Activated CD4-positive, alpha-beta T cell treated with anti-CD3 and anti-CD28 coated beads for 1 hour (primary cell): Measurements from ENCODE around the gene TRDN.

Experiments used
- DNase-seq: peaks from one replicate; pipeline ENCODE4 v3.0.0-alpha.2; 2020

Gene TRDN, protein sequence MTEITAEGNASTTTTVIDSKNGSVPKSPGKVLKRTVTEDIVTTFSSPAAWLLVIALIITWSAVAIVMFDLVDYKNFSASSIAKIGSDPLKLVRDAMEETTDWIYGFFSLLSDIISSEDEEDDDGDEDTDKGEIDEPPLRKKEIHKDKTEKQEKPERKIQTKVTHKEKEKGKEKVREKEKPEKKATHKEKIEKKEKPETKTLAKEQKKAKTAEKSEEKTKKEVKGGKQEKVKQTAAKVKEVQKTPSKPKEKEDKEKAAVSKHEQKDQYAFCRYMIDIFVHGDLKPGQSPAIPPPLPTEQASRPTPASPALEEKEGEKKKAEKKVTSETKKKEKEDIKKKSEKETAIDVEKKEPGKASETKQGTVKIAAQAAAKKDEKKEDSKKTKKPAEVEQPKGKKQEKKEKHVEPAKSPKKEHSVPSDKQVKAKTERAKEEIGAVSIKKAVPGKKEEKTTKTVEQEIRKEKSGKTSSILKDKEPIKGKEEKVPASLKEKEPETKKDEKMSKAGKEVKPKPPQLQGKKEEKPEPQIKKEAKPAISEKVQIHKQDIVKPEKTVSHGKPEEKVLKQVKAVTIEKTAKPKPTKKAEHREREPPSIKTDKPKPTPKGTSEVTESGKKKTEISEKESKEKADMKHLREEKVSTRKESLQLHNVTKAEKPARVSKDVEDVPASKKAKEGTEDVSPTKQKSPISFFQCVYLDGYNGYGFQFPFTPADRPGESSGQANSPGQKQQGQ

DNA sequence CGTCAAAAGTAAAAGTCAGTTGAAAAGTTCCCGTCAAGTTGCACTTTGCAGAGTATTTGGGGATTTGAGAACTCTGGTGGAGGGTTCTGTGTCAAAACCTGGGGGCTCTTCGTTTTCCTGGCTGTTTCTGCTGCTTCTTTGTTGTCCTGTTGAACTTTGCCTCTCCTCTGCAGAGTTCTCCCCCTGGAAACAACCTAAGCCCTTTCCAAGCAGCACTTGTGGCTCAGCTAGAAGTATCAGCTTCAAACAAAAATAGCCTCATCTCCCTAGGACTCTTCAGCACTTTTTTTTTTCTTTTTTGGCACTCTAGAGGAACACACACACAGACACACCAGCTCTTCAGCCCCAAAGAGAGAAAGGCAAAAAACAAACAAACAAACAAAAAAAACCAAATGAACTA, at the start of gene TRDN:
Gene TRDN, minus strand, starts transcription at position 169 of the 400 bp plus-strand sequence. CDS start 175 bp downstream, outside the sequence.
- DNase-seq: no peak

DNA sequence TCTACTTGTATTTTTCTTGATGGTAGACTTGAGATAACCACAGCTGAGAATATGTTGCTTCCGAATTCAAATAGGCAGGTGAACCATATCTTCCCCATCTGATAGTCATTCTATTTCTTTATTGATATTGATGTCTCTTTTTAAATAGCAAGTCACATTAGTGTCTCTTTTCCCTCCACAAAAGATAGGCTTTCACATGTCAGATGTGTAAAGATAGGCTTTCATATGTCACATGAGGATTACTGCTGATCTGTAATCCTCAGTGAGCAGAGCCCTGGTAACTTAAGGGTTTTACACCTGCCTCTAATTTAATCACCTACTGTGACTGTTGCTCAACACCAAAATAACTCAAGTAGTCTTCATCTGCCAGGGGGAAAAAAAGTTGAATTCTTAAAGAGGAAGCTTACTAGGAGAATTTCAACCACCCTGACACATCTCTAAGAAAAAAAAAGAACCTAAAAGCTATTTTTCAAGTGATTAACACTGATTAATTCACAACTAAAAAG, 45.3 kb upstream of the TRDN start:
- DNase-seq: no peak

DNA sequence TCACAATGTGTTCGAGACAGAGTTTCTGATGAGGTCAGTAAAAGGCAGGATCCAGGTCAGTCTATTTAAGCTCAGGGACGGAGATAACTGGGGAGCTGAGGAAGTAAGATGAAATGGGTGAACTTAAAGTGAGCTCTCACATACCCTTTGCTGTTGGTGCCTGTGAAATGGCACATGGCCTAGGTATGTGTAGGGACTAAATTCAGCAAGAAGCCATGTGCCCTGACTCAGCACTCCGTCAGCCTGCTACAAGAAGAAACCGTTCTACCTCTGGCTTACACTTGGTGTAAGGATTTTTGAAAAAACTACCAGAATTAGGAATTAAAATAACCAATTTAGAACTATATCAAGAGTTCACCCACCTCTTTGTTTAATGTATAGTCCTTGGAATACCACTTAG, 41.1 kb upstream of the TRDN start:
- DNase-seq: no peak

DNA sequence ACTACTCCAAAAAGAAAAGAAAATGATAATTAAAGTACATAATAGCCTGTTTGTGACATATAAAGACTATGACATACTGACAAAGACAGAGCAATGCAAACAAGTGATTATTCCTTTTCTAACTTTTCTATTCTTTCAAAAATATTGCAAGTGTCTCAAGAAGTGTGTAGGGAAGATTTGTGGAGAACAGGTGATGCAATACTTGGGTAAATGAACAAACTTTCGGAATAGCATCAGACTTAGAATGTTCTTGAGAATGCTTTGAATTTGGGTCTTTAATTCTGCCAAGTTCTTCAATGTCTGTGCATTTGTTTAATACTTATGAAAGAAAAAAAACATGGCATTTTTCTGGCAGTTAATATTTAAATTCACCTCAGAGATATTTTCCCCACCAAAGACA, 40.0 kb upstream of the TRDN start:
- no peak for DNase-seq

DNA sequence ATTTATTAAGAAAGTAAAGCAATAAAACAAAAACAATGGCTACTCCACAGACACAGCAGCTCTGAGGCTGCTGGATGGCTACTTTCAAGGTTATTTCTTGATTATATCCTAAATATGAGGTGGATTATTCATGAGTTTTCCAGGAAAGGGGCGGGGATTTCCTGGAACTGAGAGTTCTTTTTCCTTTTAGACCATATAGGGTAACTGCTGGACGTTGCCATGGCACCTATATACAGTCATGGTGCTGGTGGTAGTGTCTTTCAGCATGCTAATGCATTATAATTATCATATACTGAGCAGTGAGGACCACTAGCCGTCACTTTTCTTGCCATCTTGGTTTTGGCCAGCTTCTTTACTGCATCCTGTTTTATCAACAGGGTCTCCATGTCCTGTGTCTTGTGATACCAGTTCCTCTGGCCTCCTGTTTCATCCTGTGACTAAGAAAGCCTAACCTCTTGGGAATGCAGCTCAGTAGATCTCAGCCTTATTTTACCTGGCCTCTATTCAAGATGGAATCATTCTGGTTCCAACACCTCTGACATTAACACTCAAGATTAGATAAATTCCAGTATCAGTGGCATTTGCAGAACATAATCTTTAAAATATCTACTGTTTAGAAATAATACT, 32.3 kb upstream of the TRDN start:
- DNase-seq: no peak

DNA sequence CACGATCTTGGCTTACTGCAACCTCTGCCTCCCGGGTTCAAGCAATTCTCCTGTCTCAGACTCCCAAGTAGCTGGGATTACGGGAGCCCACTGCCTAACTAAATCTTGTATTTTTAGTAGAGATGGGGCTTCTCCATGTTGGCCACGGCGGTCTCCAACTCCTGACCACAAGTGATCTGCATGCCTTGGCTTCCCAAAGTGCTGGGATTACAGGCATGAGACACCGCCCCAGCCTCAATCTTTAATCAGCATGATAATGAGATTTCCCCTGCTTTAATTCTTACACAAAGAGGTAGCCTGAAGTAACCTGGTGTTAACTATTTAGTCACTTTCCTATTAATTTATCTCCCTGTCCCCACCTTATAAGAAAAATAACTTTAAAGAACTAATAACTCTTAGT, 31.3 kb upstream of the TRDN start:
- DNase-seq: no peak

DNA sequence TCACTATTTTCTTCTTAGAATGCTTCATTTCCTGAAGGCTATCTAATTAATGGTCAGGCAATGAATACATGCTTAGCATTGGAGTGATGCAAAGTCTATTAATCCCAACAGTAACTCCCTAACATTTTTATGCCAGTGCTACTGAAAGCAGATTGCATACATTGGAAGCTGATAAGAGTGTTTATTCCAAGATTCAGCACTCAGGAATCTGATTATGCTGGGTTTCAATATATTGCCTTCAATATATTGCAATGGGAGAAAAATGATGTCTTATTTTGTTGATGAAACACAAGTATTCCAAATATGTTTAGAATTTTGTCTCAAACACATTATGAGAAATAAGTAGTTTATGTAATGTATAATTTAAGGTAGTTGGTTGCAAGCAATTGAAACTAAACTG, 26.7 kb upstream of the TRDN start:
- DNase-seq: no peak

DNA sequence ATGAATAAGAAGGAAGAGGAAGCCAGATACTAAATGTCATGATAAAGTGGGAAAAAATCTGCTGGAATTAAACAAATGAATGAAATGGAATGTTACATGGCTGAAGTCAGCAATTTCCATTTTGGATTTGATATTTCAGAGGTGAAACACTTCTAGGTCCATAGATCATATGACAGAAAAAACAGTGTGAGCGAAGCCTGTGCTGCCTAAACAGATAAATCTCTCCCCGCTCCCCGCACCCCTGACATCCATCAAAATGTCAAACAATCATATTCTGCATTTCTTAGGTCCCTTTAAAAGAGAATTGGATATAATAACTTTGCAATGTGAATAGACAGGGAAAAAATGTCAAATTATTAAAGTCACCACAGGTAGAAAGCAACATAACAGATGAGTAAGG, 26.0 kb upstream of the TRDN start:
- no peak for DNase-seq

DNA sequence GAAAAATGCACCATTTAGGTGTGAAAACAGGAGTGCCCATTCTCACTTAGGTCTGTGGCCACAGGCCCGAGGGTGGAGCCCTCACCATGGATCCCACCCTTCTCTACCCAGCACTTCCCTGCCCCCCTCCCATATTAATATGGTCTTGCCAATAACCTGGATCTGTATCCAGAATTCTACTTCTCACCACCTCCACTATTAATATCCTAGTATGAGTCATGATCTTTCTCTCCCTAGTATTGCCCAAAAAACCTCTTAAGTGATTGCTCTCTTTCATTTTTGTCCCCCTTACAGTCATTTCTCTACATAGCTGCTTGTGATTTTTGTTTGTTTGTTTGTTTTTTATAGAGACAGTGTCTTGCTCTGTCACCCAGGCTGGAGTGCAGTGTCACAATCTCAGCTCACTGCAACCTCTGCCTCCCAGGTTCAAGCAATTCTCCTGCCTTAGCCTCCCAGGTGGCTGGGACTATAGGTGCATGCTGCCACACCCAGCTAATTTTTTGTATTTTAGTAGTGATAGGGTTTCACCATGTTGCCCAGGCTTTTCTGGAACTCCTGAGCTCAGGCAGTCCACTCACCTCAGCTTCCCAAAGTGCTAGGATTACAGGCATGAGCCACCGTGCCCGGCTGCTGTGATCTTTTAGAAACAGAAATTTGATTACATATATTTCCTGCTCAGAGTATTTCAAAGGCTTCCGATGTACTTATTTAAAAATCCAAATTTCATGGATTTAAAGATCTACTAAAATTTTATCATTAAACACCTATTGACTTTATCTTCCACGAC, 24.5 kb upstream of the TRDN start:
- DNase-seq: no peak

DNA sequence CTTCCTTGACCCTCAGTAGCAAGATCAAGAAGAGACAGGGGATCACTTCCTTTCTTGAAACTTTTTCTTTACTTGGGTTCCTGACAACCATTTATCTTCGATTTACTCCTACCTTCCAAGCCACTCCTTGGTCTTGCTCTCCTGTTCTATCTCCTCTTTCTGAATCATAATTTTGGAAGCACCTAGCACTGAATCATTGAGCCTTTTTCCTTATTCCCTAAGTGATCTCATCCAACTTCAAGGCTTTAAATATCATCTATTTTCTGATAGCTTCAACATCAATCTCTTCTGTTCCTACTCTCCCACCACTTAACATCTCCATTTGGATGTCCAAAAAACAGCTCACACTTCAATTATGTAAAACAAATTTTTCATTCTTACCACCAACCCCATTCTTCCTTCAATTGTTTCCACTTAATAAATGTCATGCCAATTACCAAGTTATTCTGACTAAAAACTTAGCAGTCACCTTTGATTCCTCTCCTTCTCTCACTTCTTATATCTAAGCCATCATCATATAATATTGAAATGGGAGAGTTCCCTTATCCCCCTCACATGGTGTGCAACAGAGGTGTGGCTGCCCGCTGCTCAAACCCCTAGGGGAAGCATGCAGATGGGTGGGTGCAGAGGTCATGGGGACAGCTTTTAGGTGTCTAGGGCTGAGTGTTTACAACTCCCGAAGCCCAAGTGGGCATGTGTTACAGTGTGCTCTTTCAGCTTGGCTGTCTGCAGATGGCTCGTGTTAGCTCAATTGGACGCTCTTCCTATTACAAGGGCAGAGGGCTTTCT, 23.4 kb upstream of the TRDN start:
- DNase-seq: no peak

DNA sequence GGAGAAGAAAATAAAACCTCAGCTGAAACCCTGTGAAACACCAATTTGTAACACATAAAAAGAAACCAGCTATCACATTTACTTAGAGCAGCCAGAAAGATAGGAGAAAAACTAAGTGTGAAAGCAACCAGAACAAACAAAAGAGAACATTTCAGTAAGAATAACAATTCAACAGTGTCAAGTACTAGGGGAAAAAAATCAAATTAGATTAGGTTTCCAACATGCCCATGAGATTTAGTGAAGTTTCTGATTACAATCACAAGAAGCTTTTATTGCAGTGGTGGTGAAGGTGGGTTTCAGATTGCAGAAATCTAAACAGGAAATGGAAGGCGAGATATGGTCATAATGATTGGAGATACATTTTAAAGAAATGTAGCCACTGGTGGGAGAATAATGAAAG, 22.1 kb upstream of the TRDN start:
- no peak for DNase-seq

DNA sequence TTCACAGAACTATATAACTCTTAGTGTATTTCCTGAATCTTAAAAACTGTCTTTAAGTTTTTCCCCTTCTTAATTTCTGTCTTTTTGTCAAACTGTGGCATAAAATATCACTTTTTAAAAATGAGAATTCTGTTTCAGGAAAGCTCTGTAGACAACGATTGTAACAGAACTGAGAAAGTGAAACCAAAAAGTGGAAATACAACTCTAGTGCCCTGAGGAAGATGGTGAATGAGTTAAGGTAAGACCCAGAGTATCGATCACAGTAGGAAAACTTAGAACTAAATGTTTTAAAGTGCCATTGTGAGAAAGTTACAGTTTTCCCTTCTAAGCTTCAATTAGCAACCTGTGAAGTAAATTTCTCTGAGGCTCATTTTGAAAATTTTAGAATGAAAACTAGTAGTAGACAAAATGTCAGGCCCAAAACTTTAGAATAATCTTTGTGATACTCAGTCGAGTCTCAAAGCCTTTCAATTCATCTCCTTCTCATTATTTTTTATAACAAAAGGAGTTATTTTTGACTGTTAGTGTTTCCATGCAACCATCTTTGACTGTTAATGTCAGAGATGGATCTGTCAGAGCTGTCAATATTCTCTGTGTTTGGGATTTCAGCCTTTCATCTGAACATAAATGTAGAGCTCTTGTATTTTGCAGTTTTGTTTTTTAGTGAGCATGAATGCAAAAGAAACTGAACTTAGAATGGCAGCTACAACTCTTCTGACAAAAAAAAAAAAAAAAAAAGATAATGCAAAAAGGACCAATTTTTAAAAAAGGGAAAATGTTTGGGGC, 19.0 kb upstream of the TRDN start:
- DNase-seq: no peak

DNA sequence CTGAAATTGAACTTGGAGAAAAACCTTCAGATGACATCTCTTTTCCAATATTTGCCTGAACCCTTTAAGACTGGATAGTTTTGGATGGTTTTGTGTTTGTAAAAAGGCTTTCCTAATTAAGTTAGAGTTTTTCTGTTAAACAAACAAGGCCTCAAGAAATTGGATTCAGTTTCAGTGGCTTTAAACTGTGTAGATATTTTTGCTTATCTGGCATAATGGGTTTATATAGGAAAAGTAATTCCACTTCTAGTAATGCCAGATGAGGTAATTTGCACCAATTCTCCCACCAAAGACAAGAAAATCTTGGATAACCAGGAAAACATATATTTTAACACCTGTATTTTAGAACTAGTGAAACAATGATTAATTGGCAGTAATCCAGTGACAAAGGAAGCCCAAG, 12.0 kb upstream of the TRDN start:
- no peak for DNase-seq

DNA sequence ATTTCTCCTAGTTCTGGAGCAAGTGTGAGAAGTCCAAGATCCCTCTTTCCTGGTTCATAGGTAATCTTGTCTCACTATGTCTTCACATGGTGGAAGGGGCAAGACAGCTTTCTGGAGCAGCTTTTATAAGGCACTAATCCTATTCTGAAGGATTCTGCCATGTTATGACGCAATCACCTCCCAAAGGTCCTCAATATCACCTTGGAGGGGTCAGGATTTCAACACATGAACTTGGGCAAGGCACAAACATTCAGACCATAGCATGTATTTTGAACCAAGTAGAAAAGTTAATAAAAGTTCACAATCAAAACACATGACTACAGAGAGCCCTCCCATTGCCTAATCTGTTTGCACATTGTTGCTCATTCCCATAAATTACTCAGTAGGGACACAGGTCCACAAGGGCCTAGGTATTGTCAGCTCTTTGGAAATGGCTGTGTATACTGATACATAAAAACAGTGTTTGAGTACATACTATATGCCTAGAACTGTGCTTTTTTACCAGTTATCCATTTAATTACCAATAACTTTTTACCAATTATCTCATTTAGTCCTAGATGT, 11.3 kb upstream of the TRDN start:
- no peak for DNase-seq

DNA sequence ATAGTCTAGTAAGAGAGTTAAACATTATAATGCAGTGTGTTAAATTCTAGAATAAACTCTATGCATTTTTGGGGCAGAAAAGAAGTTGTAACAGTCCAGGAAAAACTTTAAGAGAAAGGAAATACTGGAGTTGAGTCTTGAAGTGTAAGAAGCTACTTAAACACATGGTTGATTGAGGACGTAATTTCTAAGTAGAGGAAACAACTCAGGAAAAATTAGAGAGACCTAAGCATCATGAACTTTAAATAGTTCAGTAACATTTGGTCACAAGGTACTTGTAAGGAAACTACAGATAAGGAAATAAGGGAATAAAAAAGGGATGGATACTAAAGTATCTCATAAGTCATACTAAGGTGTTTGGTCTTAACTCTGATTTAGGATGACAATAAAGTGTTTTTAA, 4.7 kb upstream of the TRDN start:
- no peak for DNase-seq

DNA sequence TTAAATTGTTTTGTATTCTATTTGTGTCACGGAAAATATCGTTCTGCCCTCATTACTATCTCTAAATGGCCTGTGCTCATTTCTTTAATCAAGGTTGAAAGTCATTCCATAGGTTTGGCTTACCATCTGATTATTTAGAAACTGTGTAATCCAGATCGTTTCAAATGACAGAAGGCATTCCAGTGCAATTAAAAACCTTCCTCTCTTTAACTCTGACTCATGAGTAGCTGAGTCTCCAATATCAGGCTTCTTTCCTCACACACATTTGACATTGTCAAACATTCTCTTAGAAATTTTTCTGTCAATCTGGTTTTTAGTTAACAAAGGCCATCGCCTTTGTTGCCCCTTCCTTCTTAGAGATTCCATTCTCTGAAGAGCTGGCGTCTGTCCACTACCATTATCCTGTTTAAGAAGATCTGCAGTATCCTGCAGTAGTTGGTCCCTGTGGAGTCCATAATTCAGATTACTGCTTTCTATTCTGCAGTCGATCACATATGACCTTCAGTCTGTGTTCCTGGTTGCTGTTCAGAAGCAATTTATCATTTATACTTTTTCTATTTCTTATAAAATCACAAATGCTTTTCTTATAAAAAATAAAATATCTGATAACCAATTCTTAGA, 3.9 kb upstream of the TRDN start:
- no peak for DNase-seq

DNA sequence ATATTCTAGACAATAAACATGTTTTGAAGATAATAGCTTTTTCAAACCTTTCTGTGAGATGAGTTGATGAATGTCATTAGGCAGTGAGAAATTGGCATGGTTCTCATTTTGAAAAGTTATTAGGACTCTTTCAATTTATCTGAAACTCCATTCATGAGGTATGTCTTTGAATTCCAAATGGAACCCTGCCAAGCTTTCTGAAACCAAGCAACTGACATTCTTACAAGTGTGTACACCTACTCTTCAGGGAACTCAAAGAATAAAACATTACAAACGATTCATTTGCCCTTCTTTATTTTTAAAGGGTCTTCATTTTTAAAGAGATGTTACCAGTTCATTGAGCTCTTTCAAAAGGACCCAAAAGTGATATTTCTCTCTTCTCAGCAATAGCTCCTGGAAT, 2.1 kb upstream of the TRDN start:
- DNase-seq: no peak

DNA sequence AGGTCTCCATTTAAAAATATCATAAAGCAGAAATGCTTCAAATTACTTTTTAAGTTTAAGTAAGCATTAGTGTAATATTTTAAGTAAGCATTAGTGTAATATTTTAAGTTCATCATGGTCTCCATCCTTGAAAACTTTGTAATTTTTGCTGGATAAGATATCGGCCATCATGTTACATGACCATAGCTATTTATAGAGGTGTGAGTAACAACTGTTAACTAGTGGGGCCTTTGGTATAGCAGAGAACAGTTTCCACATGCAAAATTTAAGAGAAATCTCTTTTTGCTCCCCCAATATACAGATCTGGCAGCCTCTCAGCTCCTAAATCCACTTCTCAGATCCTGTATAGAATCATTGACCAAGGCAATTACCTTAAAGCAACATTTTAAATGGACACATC, 468 bp downstream of the TRDN start:
- DNase-seq: no peak

DNA sequence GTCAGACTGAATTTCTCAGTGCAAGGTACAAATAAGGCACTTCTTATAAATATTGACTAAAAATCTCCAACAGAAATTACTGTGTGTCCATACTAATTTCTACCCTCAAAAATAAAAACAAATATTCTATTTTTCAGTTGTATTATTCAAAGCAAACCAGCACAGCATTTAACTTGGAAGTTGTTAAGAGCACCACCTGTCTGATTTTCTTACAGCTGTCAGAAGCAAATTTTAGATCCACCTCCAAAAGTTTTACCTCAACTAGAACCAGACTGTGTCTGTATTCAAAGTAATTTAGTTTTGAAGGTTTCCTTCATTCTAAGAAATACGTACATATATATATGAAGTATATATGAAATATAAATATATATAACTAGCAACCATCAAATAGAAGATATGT, 1.2 kb downstream of the TRDN start:
- DNase-seq: no peak

DNA sequence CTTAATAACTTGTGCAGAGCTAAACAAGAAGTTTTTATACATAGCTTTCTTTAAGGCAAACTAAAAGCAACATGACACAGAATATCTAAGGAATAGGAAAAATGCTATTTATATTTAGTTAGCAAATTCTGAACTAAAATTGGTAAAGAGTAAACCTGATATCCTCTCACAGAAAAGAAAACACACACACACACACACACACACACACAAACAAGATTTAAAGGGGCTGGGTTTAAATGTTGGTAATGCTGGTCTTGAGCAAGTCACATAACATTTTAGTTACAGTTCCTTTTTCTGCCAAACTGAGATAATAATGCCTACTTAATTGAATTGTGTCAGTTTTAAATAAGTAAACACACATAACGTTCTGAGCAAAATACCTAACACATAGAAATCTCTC, 1.6 kb downstream of the TRDN start:
- no peak for DNase-seq

DNA sequence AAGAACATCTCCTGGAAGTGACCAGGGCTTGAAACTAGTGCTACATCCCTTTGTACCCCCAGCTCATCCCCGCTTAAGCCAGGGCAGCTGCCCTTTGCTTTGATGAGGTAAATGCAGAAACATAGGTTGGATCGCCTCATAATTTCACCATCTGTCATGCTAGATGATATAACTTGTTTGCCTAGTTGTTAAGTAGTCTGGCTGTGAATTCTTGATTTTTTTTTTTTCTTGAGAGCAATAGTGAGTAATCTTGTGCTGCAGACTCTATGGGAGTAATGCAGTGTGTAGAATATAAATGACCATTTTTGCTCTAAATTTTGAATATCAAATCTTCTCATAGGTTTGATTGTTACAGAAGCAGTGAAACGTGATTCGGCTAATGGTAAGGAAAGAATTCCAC, 4.1 kb downstream of the TRDN start:
- no peak for DNase-seq
